ENCODE results near the gene TOX2. TPM values are rescaled to one million over a fixed set of nuclear protein-coding genes. Genes with fewer than 3 reads are reported as not detected.

TOX2 gene
- total RNA-seq, 1 experiment from 2014 or later: 0.37 TPM

GRCh38 chr20:44104798-44105517 lies 190.3 kb downstream of the TOX2 start:
- in situ Hi-C loops (cut with HindIII; ENCODE audit: low pct_unique_long_range_greater_than_20kb, low sequenced_read_pairs): no loop called here
- DNase-seq (ENCODE audit: low read depth, low spot score): no peak

GRCh38 chr20:44106615-44107014 lies 192.0 kb downstream of the TOX2 start:
- peak; percentile 51 for DNase-seq (ENCODE audit: low read depth, low spot score)
- in situ Hi-C loops (cut with HindIII; ENCODE audit: low pct_unique_long_range_greater_than_20kb, low sequenced_read_pairs): no loop called here

GRCh38 chr20:44109951-44110361 lies 195.3 kb downstream of the TOX2 start:
- in situ Hi-C loops (cut with HindIII; ENCODE audit: low pct_unique_long_range_greater_than_20kb, low sequenced_read_pairs): no loop called here
- no peak for DNase-seq (ENCODE audit: low read depth, low spot score)

GRCh38 chr20:44110816-44111568 lies 196.3 kb downstream of the TOX2 start:
- in situ Hi-C loops (cut with HindIII; ENCODE audit: low pct_unique_long_range_greater_than_20kb, low sequenced_read_pairs): no loop called here
- DNase-seq (ENCODE audit: low read depth, low spot score): no peak

- in situ Hi-C loops (cut with HindIII; ENCODE audit: low pct_unique_long_range_greater_than_20kb, low sequenced_read_pairs): no loop called here
- DNase-seq (ENCODE audit: low read depth, low spot score): no peak
Measured at GRCh38 chr20:44111712-44112335, 197.2 kb downstream of the TOX2 start.

GRCh38 chr20:44112456-44112855 lies 197.8 kb downstream of the TOX2 start:
- in situ Hi-C loops (cut with HindIII; ENCODE audit: low pct_unique_long_range_greater_than_20kb, low sequenced_read_pairs): no loop called here
- DNase-seq (ENCODE audit: low read depth, low spot score): no peak

- in situ Hi-C loops (cut with HindIII; ENCODE audit: low pct_unique_long_range_greater_than_20kb, low sequenced_read_pairs): no loop called here
- DNase-seq (ENCODE audit: low read depth, low spot score): no peak
Measured at GRCh38 chr20:44112889-44113617, 198.4 kb downstream of the TOX2 start.

GRCh38 chr20:44113618-44114376 lies 199.1 kb downstream of the TOX2 start:
- DNase-seq (ENCODE audit: low read depth, low spot score): no peak

GRCh38 chr20:44115181-44115580 lies 200.5 kb downstream of the TOX2 start:
- in situ Hi-C loops (cut with HindIII; ENCODE audit: low pct_unique_long_range_greater_than_20kb, low sequenced_read_pairs): no loop called here
- no peak for DNase-seq (ENCODE audit: low read depth, low spot score)

More at GRCh38 chr20:44113618-44114376, 199.1 kb downstream of the TOX2 start:
- in situ Hi-C loops (cut with HindIII; ENCODE audit: low pct_unique_long_range_greater_than_20kb, low sequenced_read_pairs): no loop called here

- in situ Hi-C loops (cut with HindIII; ENCODE audit: low pct_unique_long_range_greater_than_20kb, low sequenced_read_pairs): no loop called here
- no peak for DNase-seq (ENCODE audit: low read depth, low spot score)
Measured at GRCh38 chr20:44115762-44116644, 201.4 kb downstream of the TOX2 start.

- DNase-seq (ENCODE audit: low read depth, low spot score): no peak
Measured at GRCh38 chr20:44117296-44118184, 202.9 kb downstream of the TOX2 start.

GRCh38 chr20:44118185-44119033 lies 203.8 kb downstream of the TOX2 start:
- in situ Hi-C loops (cut with HindIII; ENCODE audit: low pct_unique_long_range_greater_than_20kb, low sequenced_read_pairs): no loop called here
- DNase-seq (ENCODE audit: low read depth, low spot score): no peak

More at GRCh38 chr20:44117296-44118184, 202.9 kb downstream of the TOX2 start:
- in situ Hi-C loops (cut with HindIII; ENCODE audit: low pct_unique_long_range_greater_than_20kb, low sequenced_read_pairs): no loop called here

Data from SK-MEL-5 (cell line).